CD4-positive, alpha-beta T cell treated with Interleukin-4 for 4 hours (primary cell): ENCODE measurements around the gene TANC1.
A peak's percentile ranks its signal among the peaks of the same experiment; 100 is the strongest.
"Not testable (repeated sequence)": the region's sequence is repeated elsewhere in the genome, so short reads cannot be mapped to it uniquely, and the experiment has no call there.

Source experiments
- DNase-seq: peaks from one replicate; pipeline ENCODE4 v3.0.0-alpha.2; 2020

Gene TANC1

GRCh38 chr2:159032580-159032979, 64.1 kb downstream of the TANC1 start:
- DNase-seq: no peak

GRCh38 chr2:159034713-159035112, 66.3 kb downstream of the TANC1 start:
- DNase-seq: no peak

DNA sequence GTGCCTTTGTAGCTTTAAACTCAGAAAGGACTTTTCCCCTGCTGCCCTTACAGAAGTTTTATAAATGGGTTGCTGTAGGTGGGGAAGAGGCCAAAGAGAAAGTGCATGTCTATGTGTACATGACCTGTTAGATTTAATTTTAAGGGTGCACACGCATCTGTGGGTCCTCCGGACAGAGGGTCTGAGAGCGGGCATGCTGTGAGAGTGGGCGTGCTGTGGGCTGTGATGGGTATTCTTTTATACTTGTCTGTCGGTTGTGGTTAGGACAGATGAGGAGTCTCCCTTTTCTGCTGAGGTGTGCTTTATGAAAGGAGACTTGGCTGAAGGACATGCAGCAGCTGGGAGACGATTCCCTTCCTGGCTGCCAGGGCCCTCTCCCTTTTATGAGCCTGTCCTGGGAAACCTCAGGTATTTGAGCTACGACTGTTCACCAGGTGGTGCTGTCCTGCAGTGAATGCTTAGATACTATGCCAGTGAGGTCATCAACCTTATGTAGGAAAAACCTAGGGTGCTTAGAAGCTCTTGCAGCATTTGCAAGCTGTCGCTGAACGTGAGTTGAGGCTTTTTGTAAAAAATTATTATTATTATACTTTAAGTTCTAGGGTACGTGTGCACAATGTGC, 67.5 kb downstream of the TANC1 start:
- peak; percentile 11 for DNase-seq

DNA sequence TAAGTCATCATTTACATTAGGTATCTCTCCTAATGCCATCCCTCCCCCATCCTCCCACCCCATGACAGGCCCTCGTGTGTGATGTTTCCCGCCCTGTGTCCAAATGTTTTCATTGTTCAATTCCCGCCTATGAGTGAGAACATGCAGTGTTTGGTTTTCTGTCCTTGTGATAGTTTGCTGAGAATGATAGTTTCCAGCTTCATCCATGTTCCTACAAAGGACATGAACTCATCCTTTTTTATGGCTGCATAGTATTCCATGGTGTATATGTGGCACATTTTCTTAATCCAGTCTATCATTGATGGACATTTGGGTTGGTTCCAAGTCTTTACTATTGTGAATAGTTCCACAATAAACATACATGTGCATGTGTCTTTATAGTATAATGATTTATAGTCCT, 68.0 kb downstream of the TANC1 start:
- not testable (repeated sequence) for DNase-seq

DNA sequence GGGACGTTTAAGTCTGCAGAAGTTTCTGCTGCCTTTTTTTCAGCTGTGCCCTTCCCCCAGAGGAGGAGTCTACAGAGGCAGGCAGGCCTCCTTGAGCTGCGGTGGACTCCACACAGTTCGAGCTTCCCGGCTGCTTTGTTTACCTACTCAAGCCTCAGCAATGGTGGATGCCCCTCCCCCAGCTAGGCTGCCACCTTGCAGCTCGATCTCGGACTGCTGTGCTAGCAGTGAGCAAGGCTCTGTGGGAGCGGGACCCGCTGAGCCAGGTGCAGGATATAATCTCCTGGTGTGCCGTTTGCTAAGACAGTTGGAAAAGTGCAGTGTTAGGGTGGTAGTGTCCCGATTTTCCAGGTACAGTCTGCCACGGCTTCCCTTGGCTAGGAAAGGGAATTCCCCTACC, 72.9 kb downstream of the TANC1 start:
- not testable (repeated sequence) for DNase-seq

GRCh38 chr2:159042115-159042850, 73.8 kb downstream of the TANC1 start:
- DNase-seq: no peak

- DNase-seq: no peak
Measured at GRCh38 chr2:159043710-159044109, 75.3 kb downstream of the TANC1 start.

DNA sequence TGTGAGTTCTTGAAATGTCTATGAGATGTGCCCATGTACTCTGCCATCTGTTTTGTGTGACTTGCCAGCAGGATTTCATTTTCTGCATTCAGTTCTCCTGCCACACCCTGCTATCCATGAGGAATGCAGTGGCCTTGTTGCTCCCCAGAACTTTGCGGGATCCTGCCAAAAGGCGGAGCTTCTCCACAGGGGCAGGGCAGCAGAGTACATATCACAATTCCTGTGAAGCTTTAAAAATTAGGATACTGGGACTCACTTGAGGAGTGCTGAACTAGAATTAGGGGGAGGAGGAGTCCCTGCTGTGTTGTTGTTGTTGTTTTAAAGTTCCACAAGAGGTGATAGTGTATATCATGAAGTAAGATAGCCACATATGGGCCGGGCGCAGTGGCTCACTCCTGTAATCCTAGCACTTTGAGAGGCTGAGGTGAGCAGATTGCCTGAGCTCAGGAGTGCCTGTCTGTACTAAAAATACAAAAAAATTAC, 76.4 kb downstream of the TANC1 start:
- no peak for DNase-seq

GRCh38 chr2:159045545-159046454, 77.4 kb downstream of the TANC1 start:
- no peak for DNase-seq

DNA sequence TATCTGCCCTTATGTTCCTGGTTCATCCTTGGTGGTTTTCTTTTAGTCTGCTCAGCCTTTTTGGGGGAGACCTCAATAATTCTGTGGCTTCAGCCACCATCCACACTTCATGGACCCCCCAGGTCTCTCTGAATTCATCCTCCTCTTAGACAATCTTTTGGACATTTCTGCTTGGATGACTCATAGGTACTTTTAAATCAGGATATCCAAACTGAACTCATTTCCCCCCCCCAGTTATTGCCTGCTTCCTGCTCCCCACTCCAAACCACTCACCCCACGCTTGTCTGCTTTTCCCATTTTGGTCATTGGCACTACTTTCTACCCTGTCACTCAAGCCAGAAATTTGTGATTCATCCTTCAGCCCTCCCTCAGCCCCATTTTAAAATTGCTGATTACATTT, 78.5 kb downstream of the TANC1 start:
- DNase-seq: no peak

- DNase-seq: no peak
Measured at GRCh38 chr2:159050426-159050825, 82.0 kb downstream of the TANC1 start.

DNA sequence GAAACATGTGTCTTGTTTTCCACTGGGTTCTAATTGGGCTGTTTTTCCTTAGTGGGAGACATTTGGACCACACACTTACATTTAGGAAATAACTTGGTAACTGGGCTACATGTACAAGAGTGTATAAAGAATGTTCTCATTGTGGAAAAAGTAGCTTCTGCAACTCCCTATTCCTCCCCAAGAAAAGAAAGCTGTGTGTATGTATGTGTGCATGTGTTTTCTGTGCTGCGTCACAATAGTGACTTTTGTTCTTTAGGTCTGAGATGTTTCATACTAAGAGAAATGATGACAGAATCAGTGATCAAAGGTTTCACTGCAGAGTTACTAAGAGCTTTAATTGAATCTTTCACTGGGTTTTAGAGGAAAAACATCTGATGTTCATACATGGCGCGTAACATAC, 82.7 kb downstream of the TANC1 start:
- no peak for DNase-seq

GRCh38 chr2:159051661-159052060, 83.2 kb downstream of the TANC1 start:
- no peak for DNase-seq

DNA sequence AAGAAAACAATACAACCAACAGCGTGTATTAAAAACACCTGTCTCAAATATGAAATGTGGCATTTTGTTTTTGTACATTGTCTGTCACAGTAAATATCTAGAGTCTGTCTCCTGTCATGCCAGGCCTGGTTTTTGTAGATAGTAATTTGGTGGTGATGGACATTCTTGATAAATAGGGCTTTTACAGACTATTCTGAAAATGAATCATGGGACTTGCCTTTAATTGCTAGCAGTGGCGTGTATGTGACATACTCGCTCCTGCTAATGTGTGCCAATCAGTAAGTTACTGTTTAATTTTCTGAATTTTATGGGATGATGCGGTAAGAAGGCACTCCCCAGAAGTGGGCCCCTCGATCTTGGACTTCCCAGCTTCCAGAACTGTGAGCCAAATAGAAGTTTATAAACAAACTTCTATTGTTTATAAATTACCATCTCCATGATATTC, 83.7 kb downstream of the TANC1 start:
- DNase-seq: no peak

GRCh38 chr2:159053161-159054031, 85.0 kb downstream of the TANC1 start:
- no peak for DNase-seq

DNA sequence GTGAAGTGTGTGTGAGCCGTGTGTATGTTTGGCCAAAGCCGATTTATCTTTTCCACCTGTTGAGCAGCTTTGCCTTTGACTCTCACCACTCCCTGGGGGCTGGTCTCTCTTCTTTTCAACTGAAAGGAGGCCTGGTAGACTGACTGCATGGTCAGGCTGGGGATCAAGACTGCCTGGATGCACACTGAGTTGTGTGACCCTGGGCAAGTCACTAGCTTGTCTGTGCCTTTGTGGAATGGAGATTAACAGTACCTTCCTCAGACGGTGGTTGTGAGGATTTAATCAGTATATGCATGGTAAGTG, 85.5 kb downstream of the TANC1 start:
- DNase-seq: no peak

DNA sequence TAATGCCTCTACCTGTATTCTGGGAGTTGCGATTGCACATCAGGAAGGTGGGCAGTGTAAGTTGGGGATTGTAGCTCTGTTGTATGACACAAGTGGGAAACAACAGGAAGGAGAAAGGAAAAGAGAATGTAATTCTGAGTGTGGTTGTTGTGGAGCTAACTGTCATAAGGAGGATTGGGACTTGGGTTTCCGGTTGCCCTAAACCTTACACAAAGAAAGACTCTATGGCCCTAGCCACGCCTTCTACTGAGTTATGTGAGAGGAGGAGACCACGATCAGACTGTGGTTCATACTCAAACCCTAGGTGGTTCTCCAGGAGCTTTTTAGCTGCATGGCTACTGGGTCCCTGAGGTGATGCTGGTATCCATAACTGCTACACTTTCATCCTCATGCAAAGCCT, 86.5 kb downstream of the TANC1 start:
- no peak for DNase-seq

DNA sequence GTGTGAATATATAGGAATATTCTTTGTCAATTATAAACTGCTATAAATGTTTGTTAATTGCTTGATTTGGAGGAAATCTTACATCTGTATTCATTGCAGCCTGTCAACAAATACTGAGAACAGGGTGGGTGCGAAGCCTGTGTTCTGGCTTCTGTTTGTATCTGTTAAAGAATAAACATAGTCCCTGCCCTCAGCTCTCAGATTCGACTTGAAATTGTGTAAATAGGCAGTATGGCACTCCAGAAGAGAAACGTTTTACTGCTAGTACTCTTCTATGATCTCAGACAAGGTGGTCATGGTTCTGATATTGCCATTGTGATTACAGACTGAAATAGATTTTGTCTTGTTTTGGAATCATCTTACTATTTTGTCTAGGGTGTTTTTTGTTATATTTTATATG, 92.1 kb downstream of the TANC1 start:
- no peak for DNase-seq

- DNase-seq: no peak
Measured at GRCh38 chr2:159063677-159064076, 95.2 kb downstream of the TANC1 start.

DNA sequence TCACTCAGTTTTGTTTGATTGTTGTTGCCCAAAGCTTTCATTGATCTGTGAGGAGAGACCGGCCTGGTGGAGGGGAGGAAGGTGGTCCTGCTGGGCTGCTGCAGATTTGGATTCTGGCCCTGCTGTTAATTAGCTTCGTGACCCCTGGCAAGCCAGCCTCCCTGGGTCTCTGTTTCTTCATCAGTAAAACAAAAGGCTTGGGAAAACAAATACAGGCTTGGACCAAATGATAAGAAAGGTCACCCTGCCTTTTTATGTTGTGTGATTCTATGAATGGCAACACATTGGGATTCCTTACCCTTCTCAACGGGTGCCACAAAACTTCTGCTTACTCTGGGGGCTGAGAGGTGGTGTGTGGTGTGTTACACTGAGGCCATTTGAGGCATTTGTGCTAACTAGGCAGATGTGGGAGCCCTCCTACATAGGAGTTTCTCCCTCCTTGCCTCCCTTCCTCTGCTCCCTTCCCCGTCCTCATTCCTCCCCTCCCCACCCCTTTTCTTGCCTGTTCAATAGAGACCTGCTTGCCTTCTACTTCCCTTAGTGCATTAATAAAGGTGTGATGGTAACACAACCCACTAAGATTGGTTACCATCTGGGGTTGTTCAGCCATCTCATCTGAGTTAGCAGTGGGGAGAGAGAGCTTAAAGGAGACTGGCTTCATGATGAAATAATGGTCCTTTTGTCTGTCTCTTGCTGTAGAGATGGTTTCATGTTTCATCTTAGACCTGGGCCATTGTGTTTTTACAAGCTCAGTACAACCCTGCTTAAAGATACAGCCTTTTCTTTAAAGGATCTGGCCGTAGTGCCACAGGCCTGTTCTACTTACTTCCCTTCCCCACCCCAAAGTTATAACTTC, 96.2 kb downstream of the TANC1 start:
- no peak for DNase-seq

- no peak for DNase-seq
Measured at GRCh38 chr2:159065313-159065712, 96.9 kb downstream of the TANC1 start.

- DNase-seq: no peak
Measured at GRCh38 chr2:159065891-159066290, 97.5 kb downstream of the TANC1 start.
